H1 (cell line): Measurements from ENCODE around the gene ZACN.

Experiments
- CTCF ChIP-seq, 3 experiments: IDR thresholded peaks; 1 replicate in 2 of 3; 2 replicates in 1 of 3; pipeline versions ENCODE4 v1.5.1 to v1.6.1; 2011; ENCODE audit warnings: low read length in 3 of 3, mild to moderate bottlenecking in 3 of 3, inconsistent platforms in 2 of 3, low read depth in 1 of 3, moderate library complexity in 1 of 3; ENCODE audit not compliant: insufficient read depth in 1 of 3; ENCODE audit errors: control extremely low read depth in 1 of 3
- EP300 ChIP-seq, 2 experiments: IDR thresholded peaks; 1 replicate in 1 of 2; 2 replicates in 1 of 2; pipeline ENCODE4 v1.6.1; 2011 to 2012; ENCODE audit warnings: low read depth in 2 of 2, low read length in 2 of 2, mild to moderate bottlenecking in 2 of 2, borderline replicate concordance in 1 of 2, inconsistent platforms in 1 of 2, moderate library complexity in 1 of 2
- EZH2 ChIP-seq: fragments of 200-600 bp; sonication (generic); IDR thresholded peaks from 2 replicates; pipeline ENCODE4 v1.7.1; 2012; ENCODE audit warnings: low read depth, mild to moderate bottlenecking, moderate library complexity, low read length, inconsistent platforms; ENCODE audit not compliant: severe bottlenecking
- MAFK ChIP-seq: IDR thresholded peaks from 2 replicates; pipeline ENCODE4 v1.6.1; 2012; ENCODE audit warnings: low read depth, mild to moderate bottlenecking, improper control_type of control experiment, low read length
- POLR2A ChIP-seq, 2 experiments: IDR thresholded peaks; 1 replicate in 1 of 2; 2 replicates in 1 of 2; pipeline ENCODE4 v1.6.1; 2011; ENCODE audit warnings: low read depth in 2 of 2, low read length in 2 of 2, mild to moderate bottlenecking in 2 of 2; ENCODE audit errors: control extremely low read depth in 1 of 2
- POLR2AphosphoS5 ChIP-seq: IDR thresholded peaks from 2 replicates; pipeline ENCODE4 v1.6.1; 2011; ENCODE audit warnings: low read depth, low read length
- POU5F1 ChIP-seq: IDR thresholded peaks from 2 replicates; pipeline ENCODE4 v1.6.1; 2011; ENCODE audit warnings: low read depth, mild to moderate bottlenecking, low read length, moderate library complexity
- SIRT6 ChIP-seq: IDR thresholded peaks from one replicate; pipeline ENCODE4 v1.7.1; 2012; ENCODE audit warnings: low read length, inconsistent platforms

DNA sequence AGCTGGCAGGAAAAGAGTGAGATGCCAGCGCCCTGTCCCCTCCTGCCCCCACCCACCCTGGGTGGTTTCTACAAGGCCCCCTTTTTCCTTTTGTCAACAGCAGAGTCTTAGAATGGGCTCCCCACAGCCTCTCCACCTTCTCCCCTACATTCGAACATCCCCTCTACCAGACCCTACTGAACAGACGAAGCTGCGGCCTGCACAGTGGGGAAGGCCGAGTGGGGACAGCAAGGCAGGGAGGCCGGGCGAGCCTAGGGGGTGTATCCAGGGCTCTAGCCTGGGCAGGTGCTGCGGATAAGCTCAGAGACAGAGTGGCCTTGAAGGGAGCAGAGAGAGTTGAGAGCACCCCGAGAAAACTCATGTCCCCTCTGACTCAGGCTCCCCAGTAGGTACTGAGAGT, 7.4 kb downstream of the ZACN start:
- TF ChIP-seq CTCF (IDR thresholded peaks at IDR 0.05; ENCODE audit: control extremely low read depth in 1 of 3, insufficient read depth in 1 of 3, low read depth in 1 of 3, low read length in 3 of 3) = no peak
- no peak for TF ChIP-seq POLR2AphosphoS5
- TF ChIP-seq SIRT6 = no peak
- TF ChIP-seq POU5F1 = no peak
- no peak for TF ChIP-seq POLR2A (IDR thresholded peaks at IDR 0.05; ENCODE audit: control extremely low read depth in 1 of 2, low read depth in 2 of 2, low read length in 2 of 2)
- TF ChIP-seq EZH2 = no peak
- TF ChIP-seq MAFK = no peak
- TF ChIP-seq EP300 (IDR thresholded peaks at IDR 0.05; ENCODE audit: borderline replicate concordance in 1 of 2, low read depth in 2 of 2, low read length in 2 of 2) = no peak
